K562 (cell line): ENCODE results near the gene FMC1. TPM values are rescaled to one million over a fixed set of nuclear protein-coding genes. Genes with fewer than 3 reads are reported as not detected.
A peak's percentile ranks its signal among the peaks of the same experiment; 100 is the strongest.

ENCODE experiments used
- BCL6 ChIP-seq: fragments of 250-450 bp; sonication (Bioruptor Pico); IDR thresholded peaks from 2 replicates; pipeline ENCODE4 v1.4.0; 2020
- ELF2 ChIP-seq: fragments of 250-450 bp; sonication (Bioruptor Pico); IDR thresholded peaks from 2 replicates; pipeline ENCODE4 v1.5.0; 2021; ENCODE audit warnings: mild to moderate bottlenecking
- FOXA3 ChIP-seq, 2 experiments: fragments of 450-650 bp in 1 of 2; sonication (generic) in 1 of 2; formaldehyde crosslinking; IDR thresholded peaks in 1 of 2; conservative IDR thresholded peaks in 1 of 2; 2 replicates each; pipeline versions ENCODE4 v1.4.0 to v1.8.0; 2020 to 2022; ENCODE audit warnings: mild to moderate bottlenecking in 2 of 2, missing genetic modification reagents in 1 of 2
- LCOR ChIP-seq: sonication (generic); formaldehyde crosslinking; IDR thresholded peaks from 2 replicates; pipeline ENCODE4 v1.8.0; 2022; ENCODE audit warnings: mild to moderate bottlenecking, missing genetic modification reagents
- MBD2 ChIP-seq: sonication (generic); IDR thresholded peaks from 2 replicates; pipeline ENCODE4 v1.6.1; 2016; ENCODE audit warnings: low read depth, borderline replicate concordance
- NELFE ChIP-seq: IDR thresholded peaks from 2 replicates; pipeline ENCODE4 v1.6.1; 2011; ENCODE audit warnings: mild to moderate bottlenecking; ENCODE audit not compliant: insufficient read depth, insufficient read length
- NR3C1 ChIP-seq: sonication (generic); formaldehyde crosslinking; IDR thresholded peaks from 2 replicates; pipeline ENCODE4 v1.8.1; 2022; ENCODE audit warnings: missing genetic modification reagents
- PHB ChIP-seq: fragments of 250-450 bp; sonication (Bioruptor Pico); IDR thresholded peaks from 2 replicates; pipeline ENCODE4 v1.5.0; 2021
- POLR2AphosphoS2 ChIP-seq: IDR thresholded peaks from 2 replicates; pipeline ENCODE4 v1.6.1; 2012; ENCODE audit warnings: low read length, improper control_type of control experiment
- RBBP5 ChIP-seq: fragments of 200-600 bp; sonication (generic); IDR thresholded peaks from 2 replicates; pipeline ENCODE4 v1.6.1; 2012; ENCODE audit warnings: borderline replicate concordance, mild to moderate bottlenecking, low read length, control low read depth, inconsistent platforms; ENCODE audit not compliant: insufficient read depth, poor library complexity, severe bottlenecking
- RUNX1 ChIP-seq: sonication (generic); IDR thresholded peaks from 2 replicates; pipeline ENCODE4 v1.6.1; 2016; ENCODE audit warnings: antibody characterized with exemption, low read depth
- TFAM ChIP-seq: fragments of 250-450 bp; sonication (Bioruptor Pico); conservative IDR thresholded peaks from 2 replicates; pipeline ENCODE4 v1.5.0; 2021; ENCODE audit warnings: mild to moderate bottlenecking, moderate library complexity
- ZNF830 ChIP-seq: fragments of 250-450 bp; sonication (Bioruptor Pico); IDR thresholded peaks from 2 replicates; pipeline ENCODE4 v1.5.0; 2021; ENCODE audit warnings: mild to moderate bottlenecking
- polyA plus RNA-seq, 8 experiments: library from polyadenylated mRNA; depleted of rRNA in 4 of 8; stranded (reverse) in 5 of 8; unstranded in 3 of 8; fragments of >200 nt; fragmentation: Nextera tagmentation in 2 of 8; fragmentation: Illumina TruSeq in 1 of 8; extraction: Ambion mirVana in 2 of 8; extraction: Trizol in 1 of 8; gene quantifications; 2 replicates each; pipeline versions ENCODE4 v1.2.1 to v1.2.3, GENCODE V29; 2011 to 2014; ENCODE audit warnings: inconsistent platforms in 1 of 8, missing spikeins in 1 of 8
- total RNA-seq, 7 experiments: library from RNA; depleted of rRNA in 6 of 7; stranded (reverse); fragments of >200 nt in 6 of 7; fragmentation: Illumina TruSeq in 2 of 7; extraction: Trizol in 2 of 7; gene quantifications; 2 replicates each; pipeline versions ENCODE4 v1.2.1 to v1.2.3, GENCODE V29; 2011 to 2021; ENCODE audit warnings: low replicate concordance in 1 of 7
- TF ChIP-seq, protein P1 (sequence below): sonication (generic); formaldehyde crosslinking; IDR thresholded peaks from 2 replicates; pipeline ENCODE4 v1.8.0; 2022; ENCODE audit warnings: mild to moderate bottlenecking, missing genetic modification reagents
- TF ChIP-seq, protein P2 (sequence below): fragments of 250-450 bp; sonication (Bioruptor Pico); IDR thresholded peaks from 2 replicates; pipeline ENCODE4 v1.5.1; 2021; ENCODE audit warnings: mild to moderate bottlenecking
- TF ChIP-seq, protein P3 (sequence below): fragments of 450-650 bp; IDR thresholded peaks from 2 replicates; pipeline ENCODE4 v1.6.1; 2016; ENCODE audit warnings: missing biosample characterization, missing genetic modification characterization
- TF ChIP-seq, protein P4 (sequence below): fragments of 250-450 bp; sonication (Bioruptor Pico); IDR thresholded peaks from 2 replicates; pipeline ENCODE4 v1.5.0; 2020; ENCODE audit warnings: mild to moderate bottlenecking
- TF ChIP-seq, protein P5 (sequence below): sonication (generic); formaldehyde crosslinking; IDR thresholded peaks from 2 replicates; pipeline ENCODE4 v1.8.1; 2022; ENCODE audit warnings: missing genetic modification reagents

The FMC1 gene
- total and polyA plus RNA-seq, 9 of the 15 experiments (the other 6 are each of a cell fraction or from before 2014, with no cell fraction given) = 14.0 to 116 (median 29.0) TPM

DNA sequence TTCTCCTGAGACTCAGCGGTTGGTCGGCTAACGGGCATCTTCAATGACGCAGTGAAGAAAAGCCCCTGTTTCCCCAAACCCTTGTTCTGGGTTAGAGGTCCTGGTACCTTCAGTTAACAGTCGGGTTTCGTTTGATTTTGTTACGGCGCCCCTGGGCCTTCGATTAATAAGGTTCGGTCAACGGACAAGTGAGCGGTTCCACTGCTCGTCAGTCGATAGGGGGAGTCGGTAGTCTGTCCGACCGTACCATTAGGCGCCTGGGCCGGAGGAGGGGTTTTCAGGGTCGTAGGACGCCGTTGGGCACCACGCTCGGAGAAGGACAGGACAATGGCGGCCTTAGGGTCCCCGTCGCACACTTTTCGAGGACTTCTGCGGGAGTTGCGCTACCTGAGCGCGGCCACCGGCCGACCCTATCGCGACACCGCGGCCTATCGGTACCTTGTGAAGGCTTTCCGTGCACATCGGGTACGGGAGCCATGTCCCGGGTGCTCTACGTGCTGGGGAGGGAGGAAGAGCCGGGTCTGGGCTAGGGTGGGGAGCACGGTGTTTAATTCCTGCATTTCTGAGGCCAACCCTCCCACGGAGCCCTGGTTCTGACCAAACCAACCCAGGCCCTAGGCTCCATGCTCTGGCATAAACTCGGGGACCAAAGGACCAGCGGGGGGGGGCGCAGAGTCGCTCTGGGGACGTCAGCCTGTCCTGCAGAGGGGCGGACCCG lies at the start of gene FMC1 (continued):
- TF ChIP-seq, protein P1, sequence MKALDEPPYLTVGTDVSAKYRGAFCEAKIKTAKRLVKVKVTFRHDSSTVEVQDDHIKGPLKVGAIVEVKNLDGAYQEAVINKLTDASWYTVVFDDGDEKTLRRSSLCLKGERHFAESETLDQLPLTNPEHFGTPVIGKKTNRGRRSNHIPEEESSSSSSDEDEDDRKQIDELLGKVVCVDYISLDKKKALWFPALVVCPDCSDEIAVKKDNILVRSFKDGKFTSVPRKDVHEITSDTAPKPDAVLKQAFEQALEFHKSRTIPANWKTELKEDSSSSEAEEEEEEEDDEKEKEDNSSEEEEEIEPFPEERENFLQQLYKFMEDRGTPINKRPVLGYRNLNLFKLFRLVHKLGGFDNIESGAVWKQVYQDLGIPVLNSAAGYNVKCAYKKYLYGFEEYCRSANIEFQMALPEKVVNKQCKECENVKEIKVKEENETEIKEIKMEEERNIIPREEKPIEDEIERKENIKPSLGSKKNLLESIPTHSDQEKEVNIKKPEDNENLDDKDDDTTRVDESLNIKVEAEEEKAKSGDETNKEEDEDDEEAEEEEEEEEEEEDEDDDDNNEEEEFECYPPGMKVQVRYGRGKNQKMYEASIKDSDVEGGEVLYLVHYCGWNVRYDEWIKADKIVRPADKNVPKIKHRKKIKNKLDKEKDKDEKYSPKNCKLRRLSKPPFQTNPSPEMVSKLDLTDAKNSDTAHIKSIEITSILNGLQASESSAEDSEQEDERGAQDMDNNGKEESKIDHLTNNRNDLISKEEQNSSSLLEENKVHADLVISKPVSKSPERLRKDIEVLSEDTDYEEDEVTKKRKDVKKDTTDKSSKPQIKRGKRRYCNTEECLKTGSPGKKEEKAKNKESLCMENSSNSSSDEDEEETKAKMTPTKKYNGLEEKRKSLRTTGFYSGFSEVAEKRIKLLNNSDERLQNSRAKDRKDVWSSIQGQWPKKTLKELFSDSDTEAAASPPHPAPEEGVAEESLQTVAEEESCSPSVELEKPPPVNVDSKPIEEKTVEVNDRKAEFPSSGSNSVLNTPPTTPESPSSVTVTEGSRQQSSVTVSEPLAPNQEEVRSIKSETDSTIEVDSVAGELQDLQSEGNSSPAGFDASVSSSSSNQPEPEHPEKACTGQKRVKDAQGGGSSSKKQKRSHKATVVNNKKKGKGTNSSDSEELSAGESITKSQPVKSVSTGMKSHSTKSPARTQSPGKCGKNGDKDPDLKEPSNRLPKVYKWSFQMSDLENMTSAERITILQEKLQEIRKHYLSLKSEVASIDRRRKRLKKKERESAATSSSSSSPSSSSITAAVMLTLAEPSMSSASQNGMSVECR (CRISPR knock-in tag) = peak; percentile 90
- TF ChIP-seq RUNX1 = peak; percentile 41; the same call in 1 of the 2 replicates
- TF ChIP-seq, protein P2, sequence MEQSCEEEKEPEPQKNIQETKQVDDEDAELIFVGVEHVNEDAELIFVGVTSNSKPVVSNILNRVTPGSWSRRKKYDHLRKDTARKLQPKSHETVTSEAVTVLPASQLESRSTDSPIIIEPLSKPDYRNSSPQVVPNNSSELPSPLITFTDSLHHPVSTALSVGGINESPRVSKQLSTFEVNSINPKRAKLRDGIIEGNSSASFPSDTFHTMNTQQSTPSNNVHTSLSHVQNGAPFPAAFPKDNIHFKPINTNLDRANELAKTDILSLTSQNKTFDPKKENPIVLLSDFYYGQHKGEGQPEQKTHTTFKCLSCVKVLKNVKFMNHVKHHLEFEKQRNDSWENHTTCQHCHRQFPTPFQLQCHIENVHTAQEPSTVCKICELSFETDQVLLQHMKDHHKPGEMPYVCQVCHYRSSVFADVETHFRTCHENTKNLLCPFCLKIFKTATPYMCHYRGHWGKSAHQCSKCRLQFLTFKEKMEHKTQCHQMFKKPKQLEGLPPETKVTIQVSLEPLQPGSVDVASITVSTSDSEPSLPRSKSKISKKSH (CRISPR knock-in tag) = 0 out of 2 replicates have a peak, but pooled peaks have one; percentile 7
- TF ChIP-seq, protein P3, sequence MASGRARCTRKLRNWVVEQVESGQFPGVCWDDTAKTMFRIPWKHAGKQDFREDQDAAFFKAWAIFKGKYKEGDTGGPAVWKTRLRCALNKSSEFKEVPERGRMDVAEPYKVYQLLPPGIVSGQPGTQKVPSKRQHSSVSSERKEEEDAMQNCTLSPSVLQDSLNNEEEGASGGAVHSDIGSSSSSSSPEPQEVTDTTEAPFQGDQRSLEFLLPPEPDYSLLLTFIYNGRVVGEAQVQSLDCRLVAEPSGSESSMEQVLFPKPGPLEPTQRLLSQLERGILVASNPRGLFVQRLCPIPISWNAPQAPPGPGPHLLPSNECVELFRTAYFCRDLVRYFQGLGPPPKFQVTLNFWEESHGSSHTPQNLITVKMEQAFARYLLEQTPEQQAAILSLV (tag) = no peak
- no peak for TF ChIP-seq BCL6 (CRISPR knock-in tag)
- no peak for TF ChIP-seq TFAM
- TF ChIP-seq MBD2 = peak; percentile 96
- peak; percentile 75 for TF ChIP-seq ELF2 (CRISPR knock-in tag)
- no peak for TF ChIP-seq NR3C1 (CRISPR knock-in tag)
- peak; percentile 98 for TF ChIP-seq RBBP5
- TF ChIP-seq PHB (CRISPR knock-in tag) = peak; percentile 95
- TF ChIP-seq POLR2AphosphoS2 = no peak; the same call in 1 of the 2 replicates
- TF ChIP-seq LCOR = peak; percentile 86
- TF ChIP-seq ZNF830 = peak; percentile 82; the same call in 1 of the 2 replicates
- TF ChIP-seq, protein P4, sequence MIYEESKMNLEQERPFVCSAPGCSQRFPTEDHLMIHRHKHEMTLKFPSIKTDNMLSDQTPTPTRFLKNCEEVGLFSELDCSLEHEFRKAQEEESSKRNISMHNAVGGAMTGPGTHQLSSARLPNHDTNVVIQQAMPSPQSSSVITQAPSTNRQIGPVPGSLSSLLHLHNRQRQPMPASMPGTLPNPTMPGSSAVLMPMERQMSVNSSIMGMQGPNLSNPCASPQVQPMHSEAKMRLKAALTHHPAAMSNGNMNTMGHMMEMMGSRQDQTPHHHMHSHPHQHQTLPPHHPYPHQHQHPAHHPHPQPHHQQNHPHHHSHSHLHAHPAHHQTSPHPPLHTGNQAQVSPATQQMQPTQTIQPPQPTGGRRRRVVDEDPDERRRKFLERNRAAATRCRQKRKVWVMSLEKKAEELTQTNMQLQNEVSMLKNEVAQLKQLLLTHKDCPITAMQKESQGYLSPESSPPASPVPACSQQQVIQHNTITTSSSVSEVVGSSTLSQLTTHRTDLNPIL (CRISPR knock-in tag) = peak; percentile 72; the same call in 1 of the 2 replicates
- peak in 1 of 2 experiments; percentile 26; a peak in 1 of 4 replicates for TF ChIP-seq FOXA3 (CRISPR knock-in tag; conservative IDR thresholded peaks at IDR 0.05 in 1 of 2, IDR thresholded peaks at IDR 0.05 in 1 of 2)
- no peak for TF ChIP-seq NELFE
- TF ChIP-seq, protein P5, sequence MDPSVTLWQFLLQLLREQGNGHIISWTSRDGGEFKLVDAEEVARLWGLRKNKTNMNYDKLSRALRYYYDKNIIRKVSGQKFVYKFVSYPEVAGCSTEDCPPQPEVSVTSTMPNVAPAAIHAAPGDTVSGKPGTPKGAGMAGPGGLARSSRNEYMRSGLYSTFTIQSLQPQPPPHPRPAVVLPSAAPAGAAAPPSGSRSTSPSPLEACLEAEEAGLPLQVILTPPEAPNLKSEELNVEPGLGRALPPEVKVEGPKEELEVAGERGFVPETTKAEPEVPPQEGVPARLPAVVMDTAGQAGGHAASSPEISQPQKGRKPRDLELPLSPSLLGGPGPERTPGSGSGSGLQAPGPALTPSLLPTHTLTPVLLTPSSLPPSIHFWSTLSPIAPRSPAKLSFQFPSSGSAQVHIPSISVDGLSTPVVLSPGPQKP (CRISPR knock-in tag) = no peak
